Femur (tissue), 1 donor: ENCODE results near the gene MYADML2.

Source experiments
- DNase-seq: peaks from one replicate; pipeline ENCODE4 v3.0.0-alpha.2; 2017

Gene MYADML2

GRCh38 chr17:81909966-81910839 is 36.8 kb downstream of the MYADML2 start:
- no peak for DNase-seq

- no peak for DNase-seq
These were observed 37.8 kb downstream of the MYADML2 start for GRCh38 chr17:81909231-81909630.

- DNase-seq, result no peak
These were observed 38.2 kb downstream of the MYADML2 start for GRCh38 chr17:81908793-81909192.

GRCh38 chr17:81907219-81908145 is 39.6 kb downstream of the MYADML2 start:
- no peak for DNase-seq

- DNase-seq, result no peak
These were observed 40.4 kb downstream of the MYADML2 start for GRCh38 chr17:81906476-81907218.

GRCh38 chr17:81905993-81906392 is 41.0 kb downstream of the MYADML2 start:
- DNase-seq, result no peak

- DNase-seq, result no peak
These were observed 41.6 kb downstream of the MYADML2 start for GRCh38 chr17:81905424-81905875.

GRCh38 chr17:81904600-81905423 is 42.2 kb downstream of the MYADML2 start:
- no peak for DNase-seq

GRCh38 chr17:81903896-81904599 is 43.0 kb downstream of the MYADML2 start:
- no peak for DNase-seq

GRCh38 chr17:81903415-81903831 is 43.6 kb downstream of the MYADML2 start:
- no peak for DNase-seq

- DNase-seq, result no peak
These were observed 44.2 kb downstream of the MYADML2 start for GRCh38 chr17:81902653-81903414.

- no peak for DNase-seq
These were observed 44.9 kb downstream of the MYADML2 start, which contains the start of gene NPB for GRCh38 chr17:81902023-81902652. Gene NPB (plus strand): TSS chr17:81902238. CDS start chr17:81902278, 40 bp downstream.

GRCh38 chr17:81901167-81902022 is 45.6 kb downstream of the MYADML2 start:
- peak; percentile 21 for DNase-seq

GRCh38 chr17:81900181-81900820 is 46.7 kb downstream of the MYADML2 start:
- no peak for DNase-seq

- DNase-seq, result no peak
These were observed 47.4 kb downstream of the MYADML2 start for GRCh38 chr17:81899514-81900166.

- DNase-seq, result no peak
These were observed 48.1 kb downstream of the MYADML2 start for GRCh38 chr17:81898885-81899284.

- DNase-seq, result no peak
These were observed 48.8 kb downstream of the MYADML2 start for GRCh38 chr17:81898029-81898866.
